ENCODE measurements around the gene SMPD3.

- no peak for TF ChIP-seq CTCF (IDR thresholded peaks at IDR 0.05)
- no peak for TF ChIP-seq ZFX (IDR thresholded peaks at IDR 0.05; ENCODE audit: borderline replicate concordance)
Observed at GRCh38 chr16:68324780-68325357, 123.4 kb downstream of the SMPD3 start.

Data from 22Rv1 (cell line).